Left ventricle myocardium inferior (tissue), 1 donor: ENCODE data around the gene SRF. TPM values are rescaled to one million over a fixed set of nuclear protein-coding genes. Genes with fewer than 3 reads are reported as not detected.

Source experiments
- DNase-seq: peaks from one replicate; pipeline ENCODE4 v3.0.0-alpha.2; 2020
- H3K27ac ChIP-seq: fragments of 200-600 bp; replicated peaks from 2 replicates; pipeline ENCODE4 v1.8.0; 2021
- H3K27me3 ChIP-seq: fragments of 200-600 bp; 2 replicates; pipeline ENCODE4 v1.8.0; 2021; ENCODE audit warnings: low read depth
- H3K36me3 ChIP-seq: fragments of 200-600 bp; 2 replicates; pipeline ENCODE4 v1.8.0; 2021
- H3K4me1 ChIP-seq: fragments of 200-600 bp; 2 replicates; pipeline ENCODE4 v1.8.0; 2021
- H3K4me3 ChIP-seq: fragments of 200-600 bp; 2 replicates; pipeline ENCODE4 v1.8.0; 2021; ENCODE audit warnings: mild to moderate bottlenecking, moderate library complexity
- H3K9me3 ChIP-seq: fragments of 200-600 bp; replicated peaks from 2 replicates; pipeline ENCODE4 v1.8.0; 2021
- CTCF ChIP-seq: fragments of 200-600 bp; IDR thresholded peaks from 2 replicates; pipeline ENCODE4 v1.8.0; 2021; ENCODE audit warnings: antibody characterized with exemption, mild to moderate bottlenecking, borderline replicate concordance
- intact Hi-C: fragments of 100-400 bp; cut with micrococcal nuclease; formaldehyde crosslinking; loops from one replicate; pipeline ENCODE4 v1.11.0; 2022
- total RNA-seq: library from RNA; stranded (reverse); fragmentation: NEBNext Ultra II Directional; extraction: Animal tissue kit (Norgen Biotek cat#: 25700); gene quantifications from one replicate; pipeline ENCODE4 v1.2.1, GENCODE V29; 2021
- donor health status: DM: no; HTN: yes; CAD: no; lungs with severe emphysema.

The SRF gene
- total RNA-seq, 1 donor from 2014 or later, result 61.8 TPM

DNA sequence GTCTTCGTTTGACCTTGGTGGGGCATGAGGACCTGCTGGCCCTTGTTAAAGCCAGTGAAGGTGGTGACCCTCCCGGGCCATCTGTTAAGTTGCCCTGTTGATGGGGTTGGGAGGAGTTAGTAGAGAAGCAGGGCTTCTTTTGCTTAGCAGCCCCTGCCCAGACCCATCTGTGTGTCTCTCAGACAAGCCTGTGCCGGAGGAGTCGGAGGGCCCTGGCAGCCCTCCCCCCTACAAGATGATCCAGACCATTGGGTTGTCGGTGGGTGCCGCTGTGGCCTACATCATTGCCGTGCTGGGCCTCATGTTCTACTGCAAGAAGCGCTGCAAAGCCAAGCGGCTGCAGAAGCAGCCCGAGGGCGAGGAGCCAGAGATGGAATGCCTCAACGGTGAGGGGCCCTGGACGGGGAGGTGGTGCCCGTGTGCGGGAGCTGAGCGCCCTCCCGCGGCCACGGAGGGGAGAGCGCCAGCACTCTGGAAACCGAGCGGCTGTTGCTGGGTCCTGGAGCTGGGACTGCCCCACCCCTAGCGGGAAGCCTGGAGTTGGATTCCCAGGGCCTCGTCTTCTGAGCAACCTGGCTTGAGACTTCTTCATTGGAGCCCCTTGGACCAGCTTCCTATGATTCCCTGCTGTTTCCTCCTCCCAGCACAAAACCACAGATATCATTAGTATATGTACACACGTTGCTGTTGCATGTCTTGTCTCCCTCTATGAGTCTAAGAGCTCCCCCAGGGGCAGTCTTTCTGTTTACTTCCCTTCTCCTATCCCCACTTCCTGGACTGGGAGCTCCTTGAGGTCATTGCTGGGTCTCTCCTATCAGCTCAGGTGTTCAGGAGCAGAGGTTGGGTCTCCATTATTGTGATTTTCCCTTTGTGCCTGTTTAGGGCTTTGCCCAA is 27.6 kb upstream of the SRF start:
- peak; percentile 97 for TF ChIP-seq CTCF
- Histone ChIP-seq H3K27me3 (no peaks in the 10 kb centered on the region), H3K4me3 (no peak overlapping the region), H3K36me3 (no peaks in the 10 kb centered on the region), H3K9me3 (no peaks in the 10 kb centered on the region), H3K27ac (peak overlapping the region; percentile 71), H3K4me1 (peaks cover 26% of the 10 kb centered on the region)
- intact Hi-C loops, result loop anchor here (10.0 kb wide), 1 partner anchor 239 kb away; no protein-coding TSS in a partner anchor
- DNase-seq, result peak; percentile 87

GRCh38 chr6:43144879-43145278 is 26.2 kb upstream of the SRF start:
- H3K9me3 ChIP-seq, result no peaks in the 10 kb centered on the region
- H3K4me3 ChIP-seq, result no peak overlapping the region
- no peak for TF ChIP-seq CTCF
- intact Hi-C loops, result loop anchor here (10.0 kb wide), 1 partner anchor 240 kb away; no protein-coding TSS in a partner anchor
- H3K4me1 ChIP-seq, result peaks cover 26% of the 10 kb centered on the region
- DNase-seq, result no peak
- no peak overlapping the region for H3K27ac ChIP-seq
- no peaks in the 10 kb centered on the region for H3K36me3 ChIP-seq
- H3K27me3 ChIP-seq, result no peaks in the 10 kb centered on the region

GRCh38 chr6:43146261-43146660 is 24.8 kb upstream of the SRF start:
- intact Hi-C loops, result loop anchor here (10.0 kb wide), 1 partner anchor 241 kb away; no protein-coding TSS in a partner anchor
- Histone ChIP-seq H3K9me3 (no peaks in the 10 kb centered on the region), H3K27me3 (no peaks in the 10 kb centered on the region), H3K36me3 (no peaks in the 10 kb centered on the region), H3K4me1 (peaks cover 26% of the 10 kb centered on the region), H3K4me3 (no peak overlapping the region), H3K27ac (no peak overlapping the region)
- DNase-seq, result no peak
- no peak for TF ChIP-seq CTCF

GRCh38 chr6:43146709-43147688 is 24.1 kb upstream of the SRF start:
- no peaks in the 10 kb centered on the region for H3K27me3 ChIP-seq
- no peak for DNase-seq
- no peak overlapping the region for H3K4me3 ChIP-seq
- no peaks in the 10 kb centered on the region for H3K9me3 ChIP-seq
- intact Hi-C loops, result loop anchor here (10.0 kb wide), 1 partner anchor 242 kb away; no protein-coding TSS in a partner anchor
- no peak for TF ChIP-seq CTCF
- H3K36me3 ChIP-seq, result no peaks in the 10 kb centered on the region
- peaks cover 26% of the 10 kb centered on the region for H3K4me1 ChIP-seq
- H3K27ac ChIP-seq, result peak overlapping the region; percentile 6
